ENCODE data around the gene G6PC3.
A peak's percentile ranks its signal among the peaks of the same experiment; 100 is the strongest.

Gene G6PC3

DNA sequence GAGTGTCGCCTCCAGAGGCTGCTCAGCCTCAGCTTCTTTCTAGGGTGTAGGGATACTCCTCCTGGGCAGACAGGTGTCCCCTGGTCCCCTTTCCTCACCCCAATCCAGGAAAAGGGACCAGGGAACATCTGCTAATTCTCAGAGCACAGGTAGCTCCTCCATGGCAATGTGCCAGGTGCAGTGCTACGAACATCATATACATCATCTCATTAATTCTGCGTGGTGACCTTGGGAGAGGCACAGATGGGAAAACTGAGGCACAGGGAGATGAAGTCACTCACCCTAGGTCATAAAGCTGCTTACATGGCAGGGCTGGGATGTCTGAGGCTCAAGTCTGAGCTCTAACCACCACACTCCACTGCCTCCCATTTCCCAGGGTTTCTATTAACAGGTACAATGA lies 41.2 kb downstream of the G6PC3 start:
- in situ Hi-C loops (cut with HindIII; ENCODE audit: low sequenced_read_pairs) = no loop called here
- no peak for DNase-seq (ENCODE audit: low read depth, low spot score)
- TF ChIP-seq CTCF (IDR thresholded peaks at IDR 0.05; ENCODE audit: low read depth, low read length) = no peak
- H3K4me3 ChIP-seq (ENCODE audit: low read depth, low read length) = no peak overlapping the region

- H3K4me3 ChIP-seq (ENCODE audit: low read depth, low read length) = no peak overlapping the region
Observed at GRCh38 chr17:44112284-44113280, 42.0 kb downstream of the G6PC3 start.

DNA sequence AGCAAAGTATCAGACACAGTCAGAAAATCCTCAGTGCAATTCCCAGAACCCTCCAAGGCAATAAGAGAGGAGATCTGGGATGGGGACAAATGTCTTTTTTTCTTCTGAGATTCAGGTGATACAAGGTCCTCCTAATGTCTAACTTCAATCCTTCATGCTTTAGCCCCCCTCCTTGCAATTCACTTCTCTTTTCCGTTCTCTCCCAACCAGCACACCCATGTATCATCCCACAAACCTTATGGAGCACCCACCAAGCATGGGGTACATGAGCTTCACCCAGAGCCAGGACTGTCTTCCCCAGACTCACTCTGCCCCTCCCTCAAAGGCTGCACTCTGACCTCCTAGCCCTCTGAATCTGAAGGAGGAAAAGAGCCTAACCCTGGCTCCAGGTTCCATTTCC lies 42.8 kb downstream of the G6PC3 start:
- in situ Hi-C loops (cut with HindIII; ENCODE audit: low sequenced_read_pairs) = no loop called here
- no peak for TF ChIP-seq CTCF (IDR thresholded peaks at IDR 0.05; ENCODE audit: low read depth, low read length)
- DNase-seq (ENCODE audit: low read depth, low spot score) = no peak
- no peak overlapping the region for H3K4me3 ChIP-seq (ENCODE audit: low read depth, low read length)

More at GRCh38 chr17:44112284-44113280, 42.0 kb downstream of the G6PC3 start:
- TF ChIP-seq CTCF (IDR thresholded peaks at IDR 0.05; ENCODE audit: low read depth, low read length) = no peak
- no peak for DNase-seq (ENCODE audit: low read depth, low spot score)
- in situ Hi-C loops (cut with HindIII; ENCODE audit: low sequenced_read_pairs) = no loop called here

DNA sequence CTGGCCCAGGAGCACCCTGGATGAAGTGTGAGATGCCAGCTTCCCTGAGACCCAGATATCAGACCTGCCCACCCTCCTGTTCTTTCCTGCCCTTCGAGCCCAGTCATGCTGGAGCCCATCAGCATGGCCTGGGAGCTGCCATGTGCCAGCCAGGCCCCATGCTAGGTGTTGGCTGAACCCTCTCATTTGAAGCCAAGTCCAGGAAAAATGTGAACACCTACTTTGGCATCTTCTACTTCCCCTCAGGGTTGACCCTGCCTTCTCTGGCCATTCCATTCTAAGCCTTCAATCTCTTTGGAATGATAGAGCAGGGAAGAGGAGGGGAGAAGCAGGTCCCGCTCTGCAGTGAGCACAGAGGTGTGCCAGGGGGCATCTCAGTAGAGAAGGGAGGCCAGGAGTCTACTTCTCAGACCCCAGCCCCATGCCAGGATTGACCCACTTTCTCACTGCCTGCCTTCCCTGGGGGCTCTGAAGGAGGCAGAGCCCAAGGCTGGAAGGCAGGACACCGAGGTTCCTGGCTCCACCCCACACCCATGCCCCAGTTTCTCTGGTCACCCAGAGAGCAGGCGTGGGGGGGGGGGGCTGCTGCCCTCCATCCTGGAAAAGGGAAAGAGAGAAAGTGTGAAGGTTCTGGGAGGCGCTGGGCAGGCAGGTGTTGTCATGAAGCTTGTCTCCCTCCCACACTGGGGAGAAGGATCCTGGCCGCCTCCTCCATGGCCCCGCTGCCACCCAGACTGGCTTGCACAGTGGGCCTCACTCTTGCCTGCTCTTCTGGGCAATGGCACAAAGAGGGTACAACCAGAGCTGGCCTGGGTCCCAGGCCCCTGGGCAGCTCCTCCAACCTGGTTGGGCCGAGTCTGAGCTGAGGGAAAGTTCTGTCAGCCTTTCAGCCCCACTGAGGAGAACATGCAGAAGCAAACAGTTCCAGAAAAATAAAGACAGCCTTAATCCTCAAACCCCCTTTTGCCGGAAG lies 43.6 kb downstream of the G6PC3 start:
- TF ChIP-seq CTCF (IDR thresholded peaks at IDR 0.05; ENCODE audit: low read depth, low read length) = no peak
- H3K4me3 ChIP-seq (ENCODE audit: low read depth, low read length) = no peak overlapping the region
- no peak for DNase-seq (ENCODE audit: low read depth, low spot score)
- in situ Hi-C loops (cut with HindIII; ENCODE audit: low sequenced_read_pairs) = no loop called here

- peak; percentile 50 for DNase-seq (ENCODE audit: low read depth, low spot score)
- H3K4me3 ChIP-seq (ENCODE audit: low read depth, low read length) = no peak overlapping the region
- TF ChIP-seq CTCF (IDR thresholded peaks at IDR 0.05; ENCODE audit: low read depth, low read length) = peak; percentile 95
- in situ Hi-C loops (cut with HindIII; ENCODE audit: low sequenced_read_pairs) = no loop called here
Observed at GRCh38 chr17:44115585-44116415, 45.3 kb downstream of the G6PC3 start.

All from astrocyte of the spinal cord (primary cell).